NCI-H345 treated with DMSO at 0.1 percent for 48 hours (cell line): Measurements from ENCODE around the gene KRT17.
"Not testable (repeated sequence)": the region's sequence is repeated elsewhere in the genome, so short reads cannot be mapped to it uniquely, and the experiment has no call there.

ENCODE experiments used
- DNase-seq: peaks from one replicate; lab custom pipeline; 2025; ENCODE audit not compliant: unreplicated experiment; lab: John Stamatoyannopoulos, UW

Gene KRT17

GRCh38 chr17:41654678-41655607 lies 30.6 kb upstream of the KRT17 start:
- no peak for DNase-seq

- DNase-seq: no peak
Measured at GRCh38 chr17:41653892-41654677, 29.7 kb upstream of the KRT17 start.

GRCh38 chr17:41653421-41653820 lies 29.0 kb upstream of the KRT17 start:
- DNase-seq: no peak

- no peak for DNase-seq
Measured at GRCh38 chr17:41652461-41652970, 28.1 kb upstream of the KRT17 start.

GRCh38 chr17:41651625-41652460 lies 27.5 kb upstream of the KRT17 start:
- no peak for DNase-seq

GRCh38 chr17:41650794-41651624 lies 26.6 kb upstream of the KRT17 start:
- no peak for DNase-seq

- DNase-seq: no peak
Measured at GRCh38 chr17:41649923-41650519, 25.6 kb upstream of the KRT17 start.

GRCh38 chr17:41648411-41649195 lies 24.2 kb upstream of the KRT17 start:
- DNase-seq: peak; percentile 68

GRCh38 chr17:41647940-41648410 lies 23.6 kb upstream of the KRT17 start:
- DNase-seq: peak; percentile 78

GRCh38 chr17:41647038-41647813 lies 22.9 kb upstream of the KRT17 start:
- DNase-seq: no peak

GRCh38 chr17:41642252-41643156 lies 18.1 kb upstream of the KRT17 start:
- no peak for DNase-seq

- not testable (repeated sequence) for DNase-seq
Measured at GRCh38 chr17:41640596-41640995, 16.2 kb upstream of the KRT17 start.

GRCh38 chr17:41639492-41640473 lies 15.4 kb upstream of the KRT17 start:
- no peak for DNase-seq

GRCh38 chr17:41638941-41639340 lies 14.6 kb upstream of the KRT17 start:
- no peak for DNase-seq

GRCh38 chr17:41638194-41638593 lies 13.8 kb upstream of the KRT17 start:
- no peak for DNase-seq

- DNase-seq: no peak
Measured at GRCh38 chr17:41636652-41637051, 12.3 kb upstream of the KRT17 start.
